ENCODE data around the gene MYRFL.

GRCh38 chr12:69922999-69923398 is 98.0 kb downstream of the MYRFL start:
- no peak for TF ChIP-seq CTCF (IDR thresholded peaks at IDR 0.05)
- no peak for TF ChIP-seq EP300 (IDR thresholded peaks at IDR 0.05)
- no peak for TF ChIP-seq POLR2A (IDR thresholded peaks at IDR 0.05; ENCODE audit: low read depth)
